Naive B cell (primary cell): ENCODE measurements around the gene NOC3L. TPM values are rescaled to one million over a fixed set of nuclear protein-coding genes. Genes with fewer than 3 reads are reported as not detected.
A peak's percentile ranks its signal among the peaks of the same experiment; 100 is the strongest.
"Not testable (repeated sequence)": the region's sequence is repeated elsewhere in the genome, so short reads cannot be mapped to it uniquely, and the experiment has no call there.

Experiments
- ATAC-seq, 2 donors: fragments of 150-1000 bp; cut with Tn5 transposase; 2 replicates each; pipeline ENCODE4 v1.10.0; 2021; ENCODE audit warnings: low read depth in 2 of 2, mild to moderate bottlenecking in 2 of 2, moderate library complexity in 2 of 2
- DNase-seq: peaks from one replicate; pipeline ENCODE4 v3.0.0; 2022
- H3K27ac Mint-ChIP-seq, 6 donors: one replicate each; pipeline ENCODE4 v1.8.0; 2020 to 2022; ENCODE audit warnings: mild to moderate bottlenecking in 6 of 6, mixed read lengths in 6 of 6, moderate library complexity in 5 of 6, inconsistent platforms in 2 of 6
- H3K27me3 Mint-ChIP-seq, 3 donors: one replicate each; pipeline ENCODE4 v1.8.0; 2021 to 2022; ENCODE audit warnings: mixed read lengths in 3 of 3, mild to moderate bottlenecking in 1 of 3
- H3K36me3 Mint-ChIP-seq, 2 donors: one replicate each; pipeline ENCODE4 v1.8.0; 2020 to 2022; ENCODE audit warnings: mixed read lengths in 2 of 2, inconsistent platforms in 1 of 2, mild to moderate bottlenecking in 1 of 2
- H3K4me1 Mint-ChIP-seq, 3 donors: one replicate each; pipeline ENCODE4 v1.8.0; 2020 to 2022; ENCODE audit warnings: mixed read lengths in 3 of 3, inconsistent platforms in 1 of 3, mild to moderate bottlenecking in 1 of 3, moderate library complexity in 1 of 3
- H3K4me3 Mint-ChIP-seq, 8 donors: one replicate each; pipeline ENCODE4 v1.8.0; 2020 to 2022; ENCODE audit warnings: mild to moderate bottlenecking in 8 of 8, mixed read lengths in 8 of 8, moderate library complexity in 8 of 8, inconsistent platforms in 2 of 8
- H3K9me3 Mint-ChIP-seq, 7 donors: one replicate each; pipeline ENCODE4 v1.8.0; 2020 to 2022; ENCODE audit warnings: mixed read lengths in 7 of 7, mild to moderate bottlenecking in 5 of 7, inconsistent platforms in 2 of 7, moderate library complexity in 1 of 7
- polyA plus RNA-seq, 6 donors: library from polyadenylated mRNA; unstranded; fragments of 300-500 nt; fragmentation: Illumina TruSeq; gene quantifications; one replicate each; pipeline ENCODE4 v1.2.3, GENCODE V29; 2021; ENCODE audit warnings: low read depth in 6 of 6

Gene NOC3L
- polyA plus RNA-seq, 6 donors from 2014 or later = 21.7 to 38.6 (median 27.7) TPM

DNA sequence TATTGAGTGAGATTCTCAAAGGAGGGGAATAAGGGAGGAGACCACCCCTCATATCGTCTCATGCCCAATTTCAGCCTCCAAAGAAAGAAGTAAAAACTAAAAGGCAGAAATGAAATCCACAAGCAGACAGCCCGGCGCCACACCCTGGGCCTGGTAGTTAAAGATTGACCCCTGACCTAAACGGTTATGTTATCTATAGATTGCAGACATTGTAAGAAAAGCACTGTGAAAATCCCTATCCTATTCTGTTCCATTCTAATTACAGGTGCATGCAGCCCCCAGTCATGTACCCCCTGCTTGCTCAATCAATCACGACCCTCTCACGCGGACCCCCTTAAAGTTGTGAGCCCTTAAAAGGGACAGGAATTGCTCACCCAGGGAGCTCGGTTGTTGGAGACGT lies 29.4 kb upstream of the NOC3L start:
- DNase-seq, ATAC-seq, H3K36me3 Mint-ChIP-seq: not testable (repeated sequence)

DNA sequence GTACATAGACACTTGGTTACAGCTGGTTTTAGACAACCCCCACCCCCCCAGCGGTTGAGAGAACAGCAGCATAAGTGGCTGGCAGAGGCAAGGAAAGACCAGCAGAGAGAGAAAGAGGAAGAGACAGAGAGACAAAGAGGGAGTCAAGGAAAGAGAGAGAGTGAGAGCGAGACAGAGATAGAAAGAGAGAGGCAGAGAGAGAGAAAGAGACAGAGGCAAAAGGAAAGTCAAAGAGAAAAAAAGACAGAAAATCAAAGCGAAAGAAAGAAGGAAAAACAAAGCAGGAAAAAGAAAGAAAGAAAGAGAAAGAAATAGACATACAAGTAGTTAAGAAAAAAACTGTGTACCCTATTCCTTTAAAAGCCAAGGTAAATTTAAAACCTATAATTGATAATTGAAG lies 23.0 kb upstream of the NOC3L start:
- not testable (repeated sequence) for H3K27ac Mint-ChIP-seq, ATAC-seq, H3K4me3 Mint-ChIP-seq

More for the DNA sequence above, 29.4 kb upstream of the NOC3L start:
- H3K27me3 Mint-ChIP-seq = peaks cover 0 to 21% (median 8%) of the 10 kb centered on the region in 3 donors
- not testable (repeated sequence) for H3K9me3 Mint-ChIP-seq, H3K4me1 Mint-ChIP-seq, H3K27ac Mint-ChIP-seq, H3K4me3 Mint-ChIP-seq

DNA sequence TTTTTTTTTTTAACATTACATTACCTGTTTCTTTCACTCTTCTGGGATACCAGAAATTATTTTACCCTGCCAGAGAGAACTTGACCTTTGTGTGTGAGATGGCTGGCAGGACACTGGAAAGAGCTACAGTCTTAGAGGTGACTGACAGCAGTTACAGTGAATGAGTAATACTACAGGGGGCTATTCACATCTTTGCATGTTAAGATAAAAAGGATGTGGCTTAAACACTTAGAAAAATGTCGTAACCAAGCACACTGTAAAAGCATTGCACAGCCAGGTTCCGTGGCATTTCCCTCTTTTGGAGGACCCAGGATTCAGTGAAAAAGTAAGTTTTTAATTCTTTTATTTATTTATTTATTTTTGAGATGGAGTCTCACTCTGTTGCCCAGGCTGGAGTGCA lies 20.8 kb upstream of the NOC3L start:
- Mint-ChIP-seq H3K36me3 (no peaks in the 10 kb centered on the region), H3K27ac (no peak overlapping the region), H3K9me3 (no peaks in the 10 kb centered on the region), H3K4me1 (no peaks in the 10 kb centered on the region), H3K4me3 (no peak overlapping the region), H3K27me3 (peaks cover 14 to 36% (median 21%) of the 10 kb centered on the region in 3 donors)
- DNase-seq (no peak), ATAC-seq (no peak)

More for the DNA sequence above, 23.0 kb upstream of the NOC3L start:
- not testable (repeated sequence) for H3K9me3 Mint-ChIP-seq, DNase-seq, H3K36me3 Mint-ChIP-seq, H3K4me1 Mint-ChIP-seq
- peaks cover 5 to 33% (median 11%) of the 10 kb centered on the region in 3 donors for H3K27me3 Mint-ChIP-seq

DNA sequence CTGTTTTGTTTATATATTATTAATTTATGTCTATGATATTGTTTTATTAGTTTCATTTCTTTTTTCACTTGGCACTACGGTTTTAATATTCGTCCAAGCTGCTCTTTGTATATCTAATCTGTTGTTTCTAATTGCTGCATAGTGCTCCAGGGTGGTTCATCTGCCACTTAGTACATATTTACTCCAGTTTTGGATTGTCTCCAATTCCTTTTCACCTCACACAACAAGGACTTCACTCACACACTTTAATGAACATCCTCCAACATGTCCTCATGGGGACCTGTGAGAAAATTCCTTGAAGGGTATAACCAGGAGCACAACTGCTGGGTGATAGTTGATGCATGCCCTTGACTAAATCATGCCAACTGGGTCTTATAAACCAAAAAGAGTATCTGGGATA lies 14.1 kb upstream of the NOC3L start:
- Mint-ChIP-seq H3K4me1 (no peaks in the 10 kb centered on the region), H3K9me3 (peaks cover 0 to 2% (median 0%) of the 10 kb centered on the region in 7 donors), H3K36me3 (no peaks in the 10 kb centered on the region), H3K4me3 (no peak overlapping the region), H3K27ac (no peak overlapping the region), H3K27me3 (peaks cover 42 to 61% (median 60%) of the 10 kb centered on the region in 3 donors)
- DNase-seq (no peak), ATAC-seq (no peak)

DNA sequence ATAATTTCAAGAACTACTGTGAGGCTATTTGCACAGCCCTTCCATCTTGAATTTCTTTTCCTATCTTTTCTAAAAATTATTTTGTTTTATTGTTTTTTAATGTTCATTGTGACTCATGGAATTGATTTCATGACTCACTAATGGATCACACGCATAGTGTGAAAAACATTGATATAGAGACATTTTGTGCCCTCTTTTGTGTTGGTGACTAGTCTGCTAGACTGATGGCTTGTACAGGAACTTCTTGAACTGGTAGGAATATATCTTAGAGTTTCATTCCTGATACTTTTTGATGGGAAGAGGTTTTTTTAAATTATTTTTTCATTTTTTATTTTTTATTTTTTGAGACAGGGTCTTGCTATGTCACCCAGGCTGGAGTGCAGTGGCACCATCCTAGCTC lies 12.6 kb upstream of the NOC3L start:
- Mint-ChIP-seq H3K36me3 (no peaks in the 10 kb centered on the region), H3K27ac (no peak overlapping the region), H3K9me3 (peaks cover 0 to 2% (median 0%) of the 10 kb centered on the region in 7 donors), H3K27me3 (peaks cover 44 to 65% (median 61%) of the 10 kb centered on the region in 3 donors), H3K4me1 (no peaks in the 10 kb centered on the region), H3K4me3 (no peak overlapping the region)
- ATAC-seq (no peak), DNase-seq (no peak)

DNA sequence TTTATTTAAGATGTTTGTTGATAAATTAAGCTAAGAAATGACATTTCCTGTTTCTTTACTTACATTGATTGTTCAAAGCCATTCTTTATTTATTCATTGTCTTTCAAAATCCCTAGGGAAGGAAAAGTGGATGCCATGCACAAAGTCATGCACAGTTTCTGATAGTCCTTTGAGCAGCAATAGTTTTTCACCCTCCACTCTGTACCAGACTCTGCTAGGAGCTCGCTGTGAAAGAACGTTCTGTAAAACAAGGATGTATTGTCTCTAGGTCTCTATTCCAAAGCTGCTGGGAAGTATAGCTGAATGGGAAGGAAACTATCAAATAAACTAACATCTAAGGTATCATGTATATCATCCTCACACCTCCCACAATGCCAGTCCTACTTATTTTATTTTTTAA lies 7.8 kb upstream of the NOC3L start:
- H3K27ac Mint-ChIP-seq = no peak overlapping the region
- H3K36me3 Mint-ChIP-seq = no peaks in the 10 kb centered on the region
- no peaks in the 10 kb centered on the region for H3K4me1 Mint-ChIP-seq
- peaks cover 0 to 2% (median 0%) of the 10 kb centered on the region in 7 donors for H3K9me3 Mint-ChIP-seq
- peaks cover 38 to 57% (median 50%) of the 10 kb centered on the region in 3 donors for H3K27me3 Mint-ChIP-seq
- DNase-seq = no peak
- ATAC-seq = no peak
- H3K4me3 Mint-ChIP-seq = no peak overlapping the region

DNA sequence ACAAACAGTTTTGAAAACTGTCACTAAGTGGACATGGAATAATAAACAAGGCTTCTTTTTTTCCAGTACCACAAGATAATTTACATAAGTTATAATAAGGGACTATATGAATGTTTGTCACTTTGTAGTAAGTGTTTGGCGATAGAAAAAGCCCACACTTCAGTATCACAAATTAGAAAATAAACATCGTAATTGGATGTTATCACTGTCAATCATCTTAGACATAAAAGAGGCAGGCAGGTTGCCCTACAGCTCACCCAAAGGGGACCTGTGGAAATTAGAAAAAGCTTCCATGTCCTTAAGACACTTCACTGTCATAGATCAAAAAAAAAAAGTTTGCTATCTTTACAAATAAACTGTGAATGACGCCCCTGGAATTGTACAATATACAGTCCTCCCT lies 3.6 kb upstream of the NOC3L start:
- DNase-seq (no peak), ATAC-seq (no peak)
- Mint-ChIP-seq H3K27me3 (peaks cover 28 to 44% (median 30%) of the 10 kb centered on the region in 3 donors), H3K27ac (no peak overlapping the region), H3K4me3 (peak overlapping the region in 1 of 8 donors; percentile 44), H3K4me1 (peaks cover 5 to 17% (median 10%) of the 10 kb centered on the region in 3 donors), H3K36me3 (peaks cover 0 to 3% of the 10 kb centered on the region in 2 donors), H3K9me3 (peaks cover 0 to 2% (median 0%) of the 10 kb centered on the region in 7 donors)

DNA sequence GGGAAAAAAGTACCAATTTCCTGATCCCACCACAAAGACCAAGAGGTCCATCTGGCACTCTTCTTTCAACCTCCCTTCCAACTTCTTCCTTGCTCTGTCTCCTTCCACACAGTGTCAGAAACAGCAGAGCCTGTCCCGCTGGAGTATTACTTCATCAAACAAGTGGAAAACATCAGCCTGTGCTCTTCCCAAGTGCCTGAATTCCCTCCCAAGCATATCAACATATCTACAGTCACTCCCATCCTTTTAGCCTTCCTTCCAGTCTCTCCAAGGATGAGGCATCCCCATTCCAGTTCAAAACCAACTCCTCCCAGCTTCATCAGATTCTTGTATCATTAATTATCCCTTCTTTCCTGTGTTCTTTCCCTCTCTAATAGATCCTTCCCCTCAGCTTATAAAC lies 1.7 kb upstream of the NOC3L start:
- peaks cover 11 to 32% (median 18%) of the 10 kb centered on the region in 3 donors for H3K4me1 Mint-ChIP-seq
- H3K27ac Mint-ChIP-seq = peak overlapping the region in 2 of 6 donors; percentile 3 to 33
- peak overlapping the region in 5 of 8 donors; percentile 1 to 74 (median 7) for H3K4me3 Mint-ChIP-seq
- H3K27me3 Mint-ChIP-seq = peaks cover 19 to 32% (median 20%) of the 10 kb centered on the region in 3 donors
- DNase-seq (no peak), ATAC-seq (no peak)
- peaks cover 0 to 8% of the 10 kb centered on the region in 2 donors for H3K36me3 Mint-ChIP-seq
- peaks cover 0 to 2% (median 0%) of the 10 kb centered on the region in 7 donors for H3K9me3 Mint-ChIP-seq

DNA sequence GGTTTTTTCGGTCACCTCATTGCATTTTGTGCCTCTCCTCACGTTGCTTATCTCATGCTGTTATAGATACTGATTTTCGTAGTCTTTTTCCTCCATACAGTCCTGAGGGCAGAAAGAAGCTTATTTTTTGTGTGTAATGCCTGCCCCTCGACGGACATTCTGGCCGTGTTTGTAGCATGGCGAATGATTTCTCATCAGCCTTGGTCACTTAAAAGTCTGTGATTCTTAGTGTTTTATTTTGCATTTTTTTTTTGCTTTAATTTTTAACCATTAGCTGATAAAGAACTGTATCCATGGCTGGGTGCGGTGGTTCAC lies 469 bp upstream of the NOC3L start:
- peaks cover 18 to 42% (median 31%) of the 10 kb centered on the region in 3 donors for H3K4me1 Mint-ChIP-seq
- peaks cover 0 to 2% (median 0%) of the 10 kb centered on the region in 7 donors for H3K9me3 Mint-ChIP-seq
- H3K27ac Mint-ChIP-seq = peak overlapping the region; percentile 98 to 100 (median 100)
- ATAC-seq = peak in 1 of 2 donors; percentile 9
- H3K36me3 Mint-ChIP-seq = peaks cover 9 to 17% of the 10 kb centered on the region in 2 donors
- peaks cover 14 to 21% (median 16%) of the 10 kb centered on the region in 3 donors for H3K27me3 Mint-ChIP-seq
- no peak for DNase-seq
- peak overlapping the region; percentile 91 to 99 (median 98) for H3K4me3 Mint-ChIP-seq

DNA sequence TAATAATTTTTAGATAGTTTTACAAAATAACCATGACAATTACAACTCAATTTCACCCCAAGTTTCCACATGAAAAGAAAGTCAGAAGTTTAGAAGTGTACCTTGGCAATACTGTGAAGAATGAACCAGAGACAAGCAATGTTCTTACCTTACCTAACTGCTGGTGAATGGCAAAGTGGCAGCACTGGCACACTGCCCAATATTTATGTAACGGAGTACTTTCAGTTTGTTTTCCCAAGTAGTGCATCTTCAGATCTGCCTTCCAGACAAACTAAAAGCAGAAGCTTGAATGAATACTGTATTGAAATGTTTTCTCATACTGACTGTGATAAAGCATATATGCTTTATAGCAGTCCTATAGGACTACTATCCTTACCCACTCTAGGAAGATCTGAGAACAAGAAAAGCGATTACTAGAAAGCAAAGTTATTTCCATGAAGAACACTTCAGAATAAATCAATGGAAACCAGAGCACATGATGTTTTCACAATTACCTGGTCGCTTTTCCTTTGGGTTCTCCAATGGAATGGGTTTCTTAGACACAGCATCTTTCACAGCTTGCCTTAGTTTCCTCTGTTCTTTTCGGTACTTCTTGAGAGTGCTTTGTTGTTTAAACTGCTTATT lies 1.5 kb downstream of the NOC3L start:
- peaks cover 14 to 21% (median 16%) of the 10 kb centered on the region in 3 donors for H3K27me3 Mint-ChIP-seq
- H3K4me3 Mint-ChIP-seq = peak overlapping the region; percentile 91 to 99 (median 98)
- peaks cover 12 to 32% of the 10 kb centered on the region in 2 donors for H3K36me3 Mint-ChIP-seq
- peak overlapping the region; percentile 98 to 100 (median 100) for H3K27ac Mint-ChIP-seq
- DNase-seq (no peak), ATAC-seq (no peak)
- H3K9me3 Mint-ChIP-seq = peaks cover 0 to 2% (median 0%) of the 10 kb centered on the region in 7 donors
- peaks cover 22 to 42% (median 34%) of the 10 kb centered on the region in 3 donors for H3K4me1 Mint-ChIP-seq

DNA sequence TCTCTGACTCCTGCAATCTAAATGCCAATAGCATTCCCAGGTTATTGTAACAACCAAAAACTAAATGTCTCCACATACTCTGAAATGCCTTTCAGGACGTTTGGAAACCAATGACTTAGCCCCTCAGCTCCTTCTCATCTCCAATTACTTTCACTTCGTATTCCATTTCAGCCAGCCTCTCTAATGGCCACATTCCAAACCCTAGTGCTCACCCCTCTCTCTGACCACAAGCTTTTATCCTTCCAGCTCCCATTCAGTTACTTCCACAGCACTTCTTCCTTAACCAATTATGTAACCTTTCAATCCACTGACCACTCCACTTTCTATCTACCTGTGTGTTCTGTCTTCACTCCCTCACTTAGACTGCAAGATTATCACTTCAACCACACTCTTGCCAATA lies 4.3 kb downstream of the NOC3L start:
- peaks cover 12 to 29% of the 10 kb centered on the region in 2 donors for H3K36me3 Mint-ChIP-seq
- H3K27me3 Mint-ChIP-seq = no peaks in the 10 kb centered on the region
- peak overlapping the region in 3 of 6 donors; percentile 1 to 65 (median 44) for H3K27ac Mint-ChIP-seq
- DNase-seq (no peak), ATAC-seq (no peak)
- no peaks in the 10 kb centered on the region for H3K9me3 Mint-ChIP-seq
- no peak overlapping the region for H3K4me3 Mint-ChIP-seq
- peaks cover 22 to 42% (median 31%) of the 10 kb centered on the region in 3 donors for H3K4me1 Mint-ChIP-seq

DNA sequence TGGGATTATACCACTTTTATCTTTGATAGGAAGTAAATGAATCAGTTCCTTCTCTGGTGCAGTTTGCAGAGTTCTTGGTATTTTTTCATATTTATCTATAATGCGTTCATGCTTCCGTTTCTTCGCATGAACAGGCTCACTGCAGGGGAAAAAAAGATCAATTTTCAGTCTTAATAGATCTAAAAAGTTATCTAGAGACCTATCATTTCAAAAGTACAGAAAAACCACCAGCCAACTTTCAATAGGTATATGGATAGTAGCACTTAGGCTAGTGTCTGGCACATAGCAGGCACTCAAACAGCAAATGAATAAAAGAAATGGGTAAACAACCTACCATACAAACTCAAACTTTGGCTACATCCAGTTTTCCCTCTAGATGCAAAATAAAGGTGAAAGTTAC lies 5.5 kb downstream of the NOC3L start:
- Mint-ChIP-seq H3K4me1 (peaks cover 17 to 32% (median 27%) of the 10 kb centered on the region in 3 donors), H3K9me3 (no peaks in the 10 kb centered on the region), H3K36me3 (peaks cover 12 to 29% of the 10 kb centered on the region in 2 donors), H3K27ac (no peak overlapping the region), H3K27me3 (no peaks in the 10 kb centered on the region), H3K4me3 (no peak overlapping the region)
- no peak for DNase-seq
- no peak for ATAC-seq

DNA sequence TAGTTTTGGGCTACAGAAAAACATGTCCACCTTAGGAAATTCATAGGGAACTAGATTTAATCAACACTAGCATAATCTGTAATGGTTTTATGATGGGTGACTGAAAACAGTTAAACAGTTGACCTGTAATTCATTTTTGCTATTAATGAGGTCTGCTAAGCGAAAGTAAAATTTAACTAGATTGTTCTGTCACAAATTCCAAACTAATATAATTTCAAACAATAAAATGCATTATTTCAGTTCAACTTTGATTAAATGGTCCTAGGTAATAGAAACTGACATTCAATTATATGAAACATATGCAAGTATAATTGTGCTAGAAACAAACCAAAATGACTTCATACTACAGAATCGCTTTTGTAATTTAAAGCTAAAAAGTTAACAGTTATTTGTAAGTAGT lies 6.9 kb downstream of the NOC3L start:
- H3K27me3 Mint-ChIP-seq = no peaks in the 10 kb centered on the region
- peaks cover 17 to 25% (median 21%) of the 10 kb centered on the region in 3 donors for H3K4me1 Mint-ChIP-seq
- H3K36me3 Mint-ChIP-seq = peaks cover 12 to 35% of the 10 kb centered on the region in 2 donors
- no peak for ATAC-seq
- H3K27ac Mint-ChIP-seq = no peak overlapping the region
- DNase-seq = no peak
- H3K9me3 Mint-ChIP-seq = no peaks in the 10 kb centered on the region
- H3K4me3 Mint-ChIP-seq = no peak overlapping the region

DNA sequence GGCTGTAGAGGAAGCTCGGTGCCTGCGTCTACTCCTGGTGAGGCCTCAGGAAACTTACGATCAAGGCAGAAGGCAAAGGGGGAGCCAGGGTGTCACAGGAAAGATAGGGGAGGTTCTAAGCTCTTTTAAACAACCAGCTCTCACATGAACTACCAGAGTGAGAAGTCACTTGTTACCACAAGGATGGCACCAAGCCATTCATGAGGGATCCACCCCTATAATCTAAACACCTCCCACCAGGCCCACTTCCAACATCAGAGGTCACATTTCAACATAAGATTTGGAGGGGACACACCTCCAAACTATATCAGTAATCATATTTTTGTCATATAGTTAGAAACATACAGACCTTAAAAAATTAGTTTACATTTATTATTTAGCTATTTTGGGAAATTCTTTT lies 9.4 kb downstream of the NOC3L start:
- ATAC-seq (no peak), DNase-seq (no peak)
- H3K9me3 Mint-ChIP-seq = no peaks in the 10 kb centered on the region
- peaks cover 2 to 8% (median 5%) of the 10 kb centered on the region in 3 donors for H3K4me1 Mint-ChIP-seq
- peak overlapping the region in 1 of 6 donors; percentile 65 for H3K27ac Mint-ChIP-seq
- no peak overlapping the region for H3K4me3 Mint-ChIP-seq
- no peaks in the 10 kb centered on the region for H3K27me3 Mint-ChIP-seq
- peaks cover 12 to 28% of the 10 kb centered on the region in 2 donors for H3K36me3 Mint-ChIP-seq
